Right ventricle myocardium inferior (tissue), 1 donor: Measurements from ENCODE around the gene CYB561D2. TPM values are rescaled to one million over a fixed set of nuclear protein-coding genes. Genes with fewer than 3 reads are reported as not detected.

Source experiments
- ATAC-seq: fragments of 200-7000 bp; cut with Tn5 transposase; one replicate; pipeline ENCODE4 v1.9.1; 2020; ENCODE audit warnings: mild to moderate bottlenecking, moderate library complexity
- DNase-seq: peaks from one replicate; pipeline ENCODE4 v3.0.0; 2021; ENCODE audit errors: missing footprints
- intact Hi-C: fragments of 100-400 bp; cut with DNase I; formaldehyde crosslinking; loops from one replicate; pipeline ENCODE4 v1.11.0; 2022
- total RNA-seq: library from RNA; stranded (reverse); fragmentation: NEBNext Ultra II Directional; extraction: Animal tissue kit (Norgen Biotek cat#: 25700); gene quantifications from one replicate; pipeline ENCODE4 v1.2.1, GENCODE V29; 2021
- donor health status: DM: no; HTN: yes; CAD: no; lungs with severe emphysema.

The CYB561D2 gene
- total RNA-seq, 1 donor from 2014 or later = 6.3 TPM

- intact Hi-C loops = no loop called here
- no peak for ATAC-seq
- no peak for DNase-seq
Measured at GRCh38 chr3:50338965-50339364, 11.7 kb upstream of the CYB561D2 start.

- DNase-seq = no peak
- intact Hi-C loops = no loop called here
- no peak for ATAC-seq
Measured at GRCh38 chr3:50339485-50340146, 11.0 kb upstream of the CYB561D2 start.

- no peak for DNase-seq
- intact Hi-C loops = no loop called here
- no peak for ATAC-seq
Measured at GRCh38 chr3:50340147-50340447, 10.6 kb upstream of the CYB561D2 start.

- DNase-seq (peak; percentile 92), ATAC-seq (peak; percentile 48)
- intact Hi-C loops = no loop called here
Measured at GRCh38 chr3:50340448-50341329, 10.0 kb upstream of the CYB561D2 start, which contains the start of gene RASSF1. TSS of gene RASSF1 (minus strand) at chr3:50340836. CDS start at chr3:50340805, 31 bp downstream.

- intact Hi-C loops = no loop called here
- ATAC-seq (no peak), DNase-seq (no peak)
Measured at GRCh38 chr3:50341537-50341936, 9.1 kb upstream of the CYB561D2 start.

- intact Hi-C loops = no loop called here
- DNase-seq (no peak), ATAC-seq (no peak)
Measured at GRCh38 chr3:50341996-50342650, 8.5 kb upstream of the CYB561D2 start.

GRCh38 chr3:50342813-50343633 lies 7.6 kb upstream of the CYB561D2 start:
- ATAC-seq = no peak
- intact Hi-C loops = no loop called here
- DNase-seq = no peak

GRCh38 chr3:50345008-50345407 lies 5.7 kb upstream of the CYB561D2 start:
- intact Hi-C loops = loop anchor here (5.0 kb wide), 1 partner anchor 267 kb away; the partner anchor contains the start of gene CISH
- no peak for DNase-seq
- ATAC-seq = no peak

GRCh38 chr3:50345586-50346234 lies 5.0 kb upstream of the CYB561D2 start, which contains the start of gene ZMYND10:
TSS of gene ZMYND10 (minus strand) at chr3:50345732. CDS start at chr3:50345579, 153 bp downstream.
- DNase-seq (peak; percentile 87), ATAC-seq (peak; percentile 36)
- intact Hi-C loops = loop anchor here (5.0 kb wide), 1 partner anchor 267 kb away; the partner anchor contains the start of gene CISH

GRCh38 chr3:50347187-50347813 lies 3.4 kb upstream of the CYB561D2 start:
- intact Hi-C loops = loop anchor here (5.0 kb wide), 1 partner anchor 265 kb away; the partner anchor contains the start of gene CISH
- ATAC-seq (no peak), DNase-seq (peak; percentile 76)

- intact Hi-C loops = loop anchor here (1.0 kb wide), 1 partner anchor 192 kb away; no protein-coding TSS in a partner anchor
- ATAC-seq (no peak), DNase-seq (no peak)
Measured at GRCh38 chr3:50350213-50350526, 492 bp upstream of the CYB561D2 start.

- intact Hi-C loops = no loop called here
- ATAC-seq (no peak), DNase-seq (no peak)
Measured at GRCh38 chr3:50351323-50351697, 648 bp downstream of the CYB561D2 start.

- DNase-seq (no peak), ATAC-seq (no peak)
- intact Hi-C loops = no loop called here
Measured at GRCh38 chr3:50352781-50353180, 2.1 kb downstream of the CYB561D2 start.

GRCh38 chr3:50353245-50354004 lies 2.8 kb downstream of the CYB561D2 start:
- intact Hi-C loops = no loop called here
- ATAC-seq (no peak), DNase-seq (no peak)

- no peak for DNase-seq
- intact Hi-C loops = no loop called here
- no peak for ATAC-seq
Measured at GRCh38 chr3:50354186-50354764, 3.6 kb downstream of the CYB561D2 start.

- intact Hi-C loops = no loop called here
Measured at GRCh38 chr3:50354850-50355249, 4.2 kb downstream of the CYB561D2 start.

More at GRCh38 chr3:50354850-50355249, 4.2 kb downstream of the CYB561D2 start:
- DNase-seq (no peak), ATAC-seq (no peak)
